Astrocyte of the spinal cord (primary cell): ENCODE results near the gene GPR37L1.

Experiments
- DNase-seq: peaks from one replicate; pipeline ENCODE4 v3.0.0; 2011; ENCODE audit warnings: low read depth, low spot score
- H3K4me3 ChIP-seq: 2 replicates; pipeline ENCODE4 v1.5.1; 2011; ENCODE audit warnings: low read depth, mild to moderate bottlenecking, low read length, moderate library complexity
- in situ Hi-C: cut with HindIII; loops from 2 replicates; pipeline ENCODE4 v1.10.0; 2017; ENCODE audit warnings: low sequenced_read_pairs
- TF ChIP-seq, protein P1 (sequence below): IDR thresholded peaks from 2 replicates; pipeline ENCODE4 v1.5.1; 2012; ENCODE audit warnings: low read depth, mild to moderate bottlenecking, low read length, inconsistent platforms

Gene GPR37L1

DNA sequence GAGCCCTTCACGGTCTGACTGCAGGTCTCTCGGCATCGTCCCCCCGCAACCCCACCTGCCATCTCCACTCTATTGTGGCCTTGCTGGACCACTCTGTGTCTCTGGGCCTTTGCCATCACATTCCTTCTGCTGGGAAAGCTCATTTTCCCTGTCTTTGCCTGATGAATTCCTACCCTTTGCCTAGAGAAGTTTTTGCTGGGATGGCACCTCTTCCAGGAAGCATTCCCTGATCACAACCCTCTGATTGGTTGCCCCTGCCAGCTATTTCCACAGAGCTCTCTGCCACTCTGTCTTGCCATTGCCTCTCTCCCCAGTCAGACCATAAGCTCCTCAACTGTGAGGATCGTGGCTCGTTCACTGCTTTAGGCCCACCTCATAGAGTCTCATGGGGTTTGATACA lies 28.9 kb upstream of the GPR37L1 start:
- H3K4me3 ChIP-seq: no peak overlapping the region
- DNase-seq: no peak
- in situ Hi-C loops: no loop called here
- TF ChIP-seq, protein P1, sequence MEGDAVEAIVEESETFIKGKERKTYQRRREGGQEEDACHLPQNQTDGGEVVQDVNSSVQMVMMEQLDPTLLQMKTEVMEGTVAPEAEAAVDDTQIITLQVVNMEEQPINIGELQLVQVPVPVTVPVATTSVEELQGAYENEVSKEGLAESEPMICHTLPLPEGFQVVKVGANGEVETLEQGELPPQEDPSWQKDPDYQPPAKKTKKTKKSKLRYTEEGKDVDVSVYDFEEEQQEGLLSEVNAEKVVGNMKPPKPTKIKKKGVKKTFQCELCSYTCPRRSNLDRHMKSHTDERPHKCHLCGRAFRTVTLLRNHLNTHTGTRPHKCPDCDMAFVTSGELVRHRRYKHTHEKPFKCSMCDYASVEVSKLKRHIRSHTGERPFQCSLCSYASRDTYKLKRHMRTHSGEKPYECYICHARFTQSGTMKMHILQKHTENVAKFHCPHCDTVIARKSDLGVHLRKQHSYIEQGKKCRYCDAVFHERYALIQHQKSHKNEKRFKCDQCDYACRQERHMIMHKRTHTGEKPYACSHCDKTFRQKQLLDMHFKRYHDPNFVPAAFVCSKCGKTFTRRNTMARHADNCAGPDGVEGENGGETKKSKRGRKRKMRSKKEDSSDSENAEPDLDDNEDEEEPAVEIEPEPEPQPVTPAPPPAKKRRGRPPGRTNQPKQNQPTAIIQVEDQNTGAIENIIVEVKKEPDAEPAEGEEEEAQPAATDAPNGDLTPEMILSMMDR: no peak

- in situ Hi-C loops: no loop called here
- no peak overlapping the region for H3K4me3 ChIP-seq
- DNase-seq: no peak
- TF ChIP-seq, protein P1: no peak
Observed at GRCh38 chr1:202101184-202101583, 21.5 kb upstream of the GPR37L1 start.

DNA sequence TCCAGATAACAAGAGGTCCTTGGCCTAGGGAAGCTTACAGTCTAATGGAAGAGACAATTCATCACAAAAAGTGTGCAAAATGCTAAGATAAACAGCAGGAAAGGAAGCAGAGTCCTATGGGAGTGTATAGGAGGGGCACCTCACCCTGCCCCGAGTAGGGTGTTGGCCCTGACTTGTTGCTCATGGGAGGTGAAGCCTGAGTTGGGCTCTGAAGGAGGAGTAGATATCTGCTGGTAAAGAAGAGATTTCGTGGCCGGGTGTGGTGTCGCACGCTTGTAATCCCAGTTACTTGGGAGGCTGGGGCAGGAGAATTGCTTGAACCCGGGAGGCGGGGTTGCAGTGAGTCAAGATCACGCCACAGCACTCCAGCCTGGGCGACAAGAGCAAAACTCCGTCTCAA lies 18.6 kb upstream of the GPR37L1 start:
- TF ChIP-seq, protein P1: no peak
- in situ Hi-C loops: no loop called here
- H3K4me3 ChIP-seq: no peak overlapping the region
- no peak for DNase-seq

DNA sequence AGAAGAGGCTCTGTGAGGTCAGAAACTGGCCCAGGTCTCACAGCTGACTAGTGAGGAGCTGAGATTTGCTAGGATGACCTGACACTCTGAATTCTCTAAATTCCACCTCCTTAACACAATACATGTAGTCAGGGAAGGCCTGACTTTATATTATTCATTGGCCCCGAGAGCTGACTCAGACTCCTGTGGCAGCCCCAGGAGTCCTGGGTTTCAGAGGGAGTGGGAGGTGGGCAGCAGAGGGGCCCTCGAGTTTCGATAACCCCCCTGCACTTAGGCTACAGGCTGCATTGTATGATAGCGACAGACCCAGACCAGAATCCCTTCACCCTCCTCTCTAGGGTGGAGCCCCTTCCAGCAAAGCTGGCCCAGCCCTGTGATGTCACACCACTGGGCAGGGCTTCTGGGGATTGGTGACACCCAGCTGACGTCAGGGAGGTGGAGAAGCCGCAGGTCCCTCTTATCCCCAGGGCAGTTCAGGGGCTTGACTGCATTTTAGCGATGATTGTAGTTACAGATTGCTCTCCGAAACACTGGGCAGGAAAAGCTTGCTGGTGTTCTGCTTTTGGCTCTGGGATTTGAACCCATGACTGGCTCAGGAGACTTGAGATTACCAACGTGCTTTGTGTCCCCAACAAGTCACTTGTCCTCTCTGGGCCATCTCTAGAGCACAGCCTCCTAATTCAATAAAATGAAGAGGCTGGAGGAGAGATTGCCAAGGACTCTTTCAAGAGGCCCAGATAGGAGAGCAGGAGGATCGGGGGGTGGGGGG lies 17.0 kb upstream of the GPR37L1 start:
- no peak overlapping the region for H3K4me3 ChIP-seq
- DNase-seq: peak; percentile 61
- in situ Hi-C loops: no loop called here
- TF ChIP-seq, protein P1: no peak

DNA sequence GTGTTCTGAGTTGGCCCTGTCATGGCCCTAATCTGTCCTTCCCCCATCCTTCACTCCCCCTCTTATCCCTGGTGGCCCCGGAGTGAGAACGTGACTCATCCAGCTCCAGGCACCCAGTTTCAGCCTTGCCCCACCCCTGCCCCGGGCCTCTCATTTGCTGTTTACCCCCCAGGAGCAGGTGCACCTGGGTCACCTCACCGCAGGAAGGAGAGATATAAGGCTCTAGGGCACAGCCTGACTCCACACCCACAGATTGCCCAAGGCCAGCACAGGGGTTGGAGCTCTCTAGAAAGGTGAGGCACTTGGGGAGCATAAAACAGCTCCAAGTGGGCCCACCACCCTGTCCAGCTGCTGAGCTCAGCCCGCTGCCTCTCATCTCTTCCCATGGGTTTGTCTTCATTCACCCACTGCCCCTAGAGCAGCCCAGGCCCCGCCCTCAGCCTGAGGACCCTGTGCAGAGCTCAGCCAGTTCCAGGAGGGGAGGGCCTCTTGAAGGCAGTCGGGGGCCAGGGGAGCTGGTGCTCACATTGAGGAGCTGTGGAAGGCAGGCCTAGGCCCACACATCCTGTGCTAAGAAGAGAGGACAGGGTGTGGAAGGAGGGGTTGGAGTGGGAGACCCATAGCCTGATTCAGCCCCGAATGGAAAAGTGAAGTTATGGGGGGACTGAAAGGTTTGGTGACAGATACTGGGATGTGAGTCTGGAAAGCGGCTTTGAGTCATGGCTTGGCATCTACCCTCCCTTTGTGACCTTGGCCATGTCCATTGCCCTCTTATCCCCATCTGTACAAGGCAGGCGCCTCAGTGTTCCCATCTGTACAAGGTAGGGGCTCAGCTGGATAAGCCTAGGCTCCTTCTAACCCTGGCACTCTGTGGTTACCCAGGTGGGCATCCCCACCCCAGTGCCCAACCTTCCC lies 16.1 kb upstream of the GPR37L1 start:
- in situ Hi-C loops: no loop called here
- no peak for DNase-seq
- H3K4me3 ChIP-seq: no peak overlapping the region
- TF ChIP-seq, protein P1: no peak

- in situ Hi-C loops: no loop called here
- TF ChIP-seq, protein P1: no peak
Observed at GRCh38 chr1:202107321-202107761, 15.4 kb upstream of the GPR37L1 start.

More at GRCh38 chr1:202107321-202107761, 15.4 kb upstream of the GPR37L1 start:
- no peak for DNase-seq
- H3K4me3 ChIP-seq: no peak overlapping the region
